IMR-90 (cell line): ENCODE data around the gene CDC42EP2. TPM values are rescaled to one million over a fixed set of nuclear protein-coding genes. Genes with fewer than 3 reads are reported as not detected.

ENCODE experiments used
- ATAC-seq: fragments of 200-7000 bp; cut with Tn5 transposase; 2 replicates; pipeline ENCODE4 v1.9.1; 2020; ENCODE audit warnings: low read depth, mild to moderate bottlenecking, moderate library complexity
- BruUV-seq: library from RNA; stranded (reverse); fragments of 400-500 nt; replicated peaks from 2 replicates; lab custom pipeline; 2021; lab: Mats Ljungman, UMichigan
- CTCF ChIA-PET: fragments of 300-600 bp; formaldehyde crosslinking; extraction: SDS; loops from one replicate; lab custom pipeline; 2021; ENCODE audit warnings: antibody characterized with exemption; lab: Yijun Ruan, JAX
- POLR2A ChIA-PET: fragments of 300-600 bp; sonication (Branson Sonifier 250); formaldehyde crosslinking; loops from one replicate; lab custom pipeline; 2022; ENCODE audit warnings: antibody characterized with exemption; ENCODE audit not compliant: unreplicated experiment; lab: Charles Lee
- DNase-seq: peaks from one replicate; pipeline ENCODE4 v3.0.0; 2013
- H2AFZ ChIP-seq: replicated peaks from 2 replicates; pipeline ENCODE3; 2013; ENCODE audit warnings: low read length, mild to moderate bottlenecking; ENCODE audit not compliant: poor library complexity
- H2AK5ac ChIP-seq: 2 replicates; pipeline ENCODE4 v1.6.1; 2013; ENCODE audit warnings: low read depth, low read length, inconsistent platforms
- H2AK9ac ChIP-seq: replicated peaks from 2 replicates; pipeline ENCODE3; 2013; ENCODE audit warnings: mild to moderate bottlenecking, low read depth, low read length, moderate library complexity; ENCODE audit not compliant: poor library complexity
- H2BK120ac ChIP-seq: 2 replicates; pipeline ENCODE4 v1.6.1; 2013; ENCODE audit warnings: low read depth, low read length, inconsistent platforms
- H2BK15ac ChIP-seq: 3 replicates; pipeline ENCODE4 v1.6.1; 2013; ENCODE audit warnings: low read depth, low read length, inconsistent platforms
- H2BK20ac ChIP-seq: 2 replicates; pipeline ENCODE4 v1.6.1; 2013; ENCODE audit warnings: low read depth, mild to moderate bottlenecking, inconsistent platforms, low read length, moderate library complexity
- H2BK5ac ChIP-seq: 2 replicates; pipeline ENCODE4 v1.6.1; 2013; ENCODE audit warnings: mild to moderate bottlenecking, low read depth, low read length, inconsistent platforms; ENCODE audit not compliant: poor library complexity, severe bottlenecking
- H3K14ac ChIP-seq: replicated peaks from 2 replicates; pipeline ENCODE4 v1.6.1; 2013; ENCODE audit warnings: low read depth, low read length, inconsistent platforms
- H3K18ac ChIP-seq: 2 replicates; pipeline ENCODE4 v1.6.1; 2013; ENCODE audit warnings: low read depth, low read length, control low read depth
- H3K23ac ChIP-seq: 2 replicates; pipeline ENCODE4 v1.6.1; 2013; ENCODE audit warnings: low read depth, low read length, inconsistent platforms
- H3K27ac ChIP-seq: 2 replicates; pipeline ENCODE4 v1.5.1; 2013; ENCODE audit warnings: mild to moderate bottlenecking, control low read depth, low read length; ENCODE audit not compliant: insufficient read depth
- H3K27me3 ChIP-seq: 2 replicates; pipeline ENCODE4 v1.6.1; 2013; ENCODE audit warnings: low read length; ENCODE audit not compliant: control insufficient read depth, insufficient read depth
- H3K36me3 ChIP-seq: 2 replicates; pipeline ENCODE4 v1.6.1; 2013; ENCODE audit warnings: low read length, mixed read lengths; ENCODE audit not compliant: control insufficient read depth, insufficient read depth
- H3K4ac ChIP-seq: 2 replicates; pipeline ENCODE4 v1.6.1; 2013; ENCODE audit warnings: low read depth, low read length, inconsistent platforms
- H3K4me1 ChIP-seq: 2 replicates; pipeline ENCODE4 v1.6.1; 2013; ENCODE audit warnings: low read length, mixed read lengths; ENCODE audit not compliant: control insufficient read depth, insufficient read depth
- H3K4me2 ChIP-seq: 2 replicates; pipeline ENCODE4 v1.6.1; 2013; ENCODE audit warnings: low read depth, mild to moderate bottlenecking, control low read depth, low read length, moderate library complexity
- H3K4me3 ChIP-seq: 2 replicates; pipeline ENCODE4 v1.5.1; 2013; ENCODE audit warnings: low read depth, mild to moderate bottlenecking, control low read depth, low read length, moderate library complexity; ENCODE audit not compliant: insufficient read depth
- H3K56ac ChIP-seq: 2 replicates; pipeline ENCODE4 v1.6.1; 2013; ENCODE audit warnings: low read length, inconsistent platforms; ENCODE audit not compliant: insufficient read depth; ENCODE audit errors: extremely low read depth
- H3K79me1 ChIP-seq, 2 experiments: 2 replicates each; pipeline ENCODE4 v1.6.1; 2013; ENCODE audit warnings: low read length in 2 of 2, inconsistent platforms in 1 of 2, low read depth in 1 of 2
- H3K9ac ChIP-seq: 2 replicates; pipeline ENCODE4 v1.6.1; 2013; ENCODE audit warnings: low read depth, low read length, control low read depth
- H3K9me1 ChIP-seq: 2 replicates; pipeline ENCODE4 v1.6.1; 2013; ENCODE audit warnings: low read length, inconsistent platforms; ENCODE audit not compliant: insufficient read depth
- H3K9me3 ChIP-seq: 2 replicates; pipeline ENCODE4 v1.6.1; 2013; ENCODE audit warnings: low read length; ENCODE audit not compliant: control insufficient read depth, insufficient read depth
- H4K20me1 ChIP-seq: 2 replicates; pipeline ENCODE4 v1.6.1; 2013; ENCODE audit warnings: low read length, inconsistent platforms; ENCODE audit not compliant: insufficient read depth
- H4K5ac ChIP-seq: 2 replicates; pipeline ENCODE4 v1.6.1; 2013; ENCODE audit warnings: mild to moderate bottlenecking, low read depth, low read length, control low read depth
- H4K8ac ChIP-seq, 2 experiments: 2 replicates each; pipeline ENCODE4 v1.6.1; 2013; ENCODE audit warnings: low read depth in 2 of 2, low read length in 2 of 2, control low read depth in 1 of 2, inconsistent platforms in 1 of 2
- H4K91ac ChIP-seq: 2 replicates; pipeline ENCODE4 v1.6.1; 2013; ENCODE audit warnings: low read depth, low read length, inconsistent platforms; ENCODE audit not compliant: insufficient read depth
- CEBPB ChIP-seq: IDR thresholded peaks from 2 replicates; pipeline ENCODE4 v1.6.1; 2012; ENCODE audit warnings: low read depth, low read length, improper control_type of control experiment
- CHD1 ChIP-seq: IDR thresholded peaks from 2 replicates; pipeline ENCODE4 v1.6.1; 2012; ENCODE audit warnings: low read depth, low read length, improper control_type of control experiment
- NFE2L2 ChIP-seq: fragments of 150-350 bp; IDR thresholded peaks from 2 replicates; pipeline ENCODE4 v1.6.1; 2016; ENCODE audit warnings: low read depth, mild to moderate bottlenecking, low read length
- POLR2A ChIP-seq: IDR thresholded peaks from 2 replicates; pipeline ENCODE4 v1.6.1; 2012; ENCODE audit warnings: mild to moderate bottlenecking, low read depth, low read length
- SMC3 ChIP-seq: fragments of 150-350 bp; IDR thresholded peaks from 2 replicates; pipeline ENCODE4 v1.6.1; 2016; ENCODE audit warnings: low read depth, mild to moderate bottlenecking, antibody characterized with exemption, low read length, moderate library complexity
- WGBS, 2 experiments: methylation state at CpG; one replicate each; pipeline versions ENCODE4 v1.1.5 to v1.1.7; 2013; ENCODE audit warnings: missing lambda C conversion rate in 2 of 2; ENCODE audit not compliant: insufficient read length in 1 of 2; ENCODE audit errors: extremely low coverage in 2 of 2; 5-methylcytosine and 5-hydroxymethylcytosine counted together
- dilution Hi-C: fragments of 300-500 bp; cut with HindIII; formaldehyde crosslinking; loops from one replicate; pipeline ENCODE4 v1.14.3; 2018; ENCODE audit warnings: low sequenced_read_pairs; ENCODE audit not compliant: unreplicated experiment
- in situ Hi-C: fragments of 300-500 bp; cut with MboI; formaldehyde crosslinking; loops from 3 replicates; pipeline ENCODE4 v1.14.3; 2019; ENCODE audit warnings: low sequenced_read_pairs, inconsistent platforms, mixed read lengths
- intact Hi-C: fragments of 100-400 bp; cut with micrococcal nuclease; formaldehyde crosslinking; loops from 2 replicates; pipeline ENCODE4 v1.10.0; 2022
- polyA plus RNA-seq, 3 experiments: library from polyadenylated mRNA; depleted of rRNA; stranded (reverse); fragments of >200 nt; gene quantifications; 2 replicates each; pipeline ENCODE4 v1.2.3, GENCODE V29; 2012; ENCODE audit warnings: low replicate concordance in 1 of 3
- total RNA-seq: library from RNA; depleted of rRNA; stranded (reverse); fragments of >200 nt; gene quantifications from 2 replicates; pipeline ENCODE4 v1.2.3, GENCODE V29; 2012
- TF ChIP-seq, protein P1 (sequence below): fragments of 150-350 bp; IDR thresholded peaks from 2 replicates; pipeline ENCODE4 v1.6.1; 2017; ENCODE audit warnings: mild to moderate bottlenecking, antibody characterized with exemption, low read length, low read depth

CDC42EP2 gene
- total and polyA plus RNA-seq, 2 of the 4 experiments (the other 2 are of a cell fraction), result 5.2 to 27.5 TPM

DNA sequence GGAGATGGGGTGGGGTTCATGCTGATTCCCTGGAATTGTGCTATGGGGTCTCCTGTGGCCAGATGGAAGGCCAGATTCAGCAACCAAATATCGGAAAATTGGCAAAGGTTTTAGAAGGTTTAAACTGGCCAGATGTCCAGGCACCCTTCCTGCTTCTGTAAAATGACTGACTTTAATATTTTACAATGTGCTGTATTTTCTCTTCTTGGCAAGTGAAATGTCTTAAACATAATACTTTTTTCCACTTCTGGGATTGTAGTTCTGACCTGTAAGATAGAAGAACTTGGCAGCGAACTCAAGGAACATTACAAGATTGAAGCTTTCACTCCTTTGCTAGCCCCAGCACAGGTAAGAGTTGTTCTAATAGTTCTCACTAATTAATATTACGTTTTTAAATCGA is 35.4 kb upstream of the CDC42EP2 start:
- Histone ChIP-seq H4K91ac (peak overlapping the region; percentile 69), H3K56ac (peak overlapping the region; percentile 44), H2AK5ac (peak overlapping the region; percentile 87), H3K4me2 (peak overlapping the region; percentile 23; the same call in 1 of the 2 replicates), H2BK5ac (peak overlapping the region; percentile 80), H2BK15ac (peak overlapping the region; percentile 94; the same call in 2 of the 3 replicates), H3K79me1 (peaks cover 37 to 55% of the 10 kb centered on the region in 2 experiments), H3K9ac (0 out of 2 replicates have a peak overlapping the region, but pooled peaks have one; percentile 20), H4K5ac (peak overlapping the region; percentile 52; the same call in 1 of the 2 replicates), H2BK20ac (peak overlapping the region; percentile 93), H3K9me1 (peaks cover 15% of the 10 kb centered on the region), H3K27ac (peak overlapping the region; percentile 59), H2AFZ (no peak overlapping the region), H4K8ac (peak overlapping the region; percentile 65 to 74; a peak in 3 of 4 replicates), H3K36me3 (peaks cover 15% of the 10 kb centered on the region), H3K18ac (peak overlapping the region; percentile 39; the same call in 1 of the 2 replicates), H3K9me3 (no peaks in the 10 kb centered on the region), H3K27me3 (no peaks in the 10 kb centered on the region), H3K23ac (peak overlapping the region; percentile 73; the same call in 1 of the 2 replicates), H3K4me1 (peaks cover 23% of the 10 kb centered on the region), H3K14ac (peak overlapping the region; percentile 57), H3K4me3 (no peak overlapping the region), H3K4ac (peak overlapping the region; percentile 94), H4K20me1 (no peaks in the 10 kb centered on the region), H2AK9ac (peak overlapping the region; percentile 21), H2BK120ac (peak overlapping the region; percentile 89)
- dilution Hi-C loops, result no loop called here
- CTCF ChIA-PET, result interaction anchor here (0.6 to 2.0 kb wide), 4 partner anchors 36 to 50 kb away, joined by 3 to 7 read pairs (median 6); no protein-coding TSS in a partner anchor
- DNase-seq, result no peak
- intact Hi-C loops, result no loop called here
- POLR2A ChIA-PET, result interaction anchor here (0.6 kb wide), 1 partner anchor 12 kb away, joined by 3 read pairs; no protein-coding TSS in a partner anchor
- in situ Hi-C loops, result loop anchor here (5.0 kb wide), 1 partner anchor 38 kb away; no protein-coding TSS in a partner anchor
- no CpG with 5 or more reads among the region's 4 CpGs for WGBS, 2 experiments
- BruUV-seq, result no TSS peak
- ATAC-seq, result no peak
- TF ChIP-seq POLR2A (0 out of 2 replicates have a peak, but pooled peaks have one; percentile 55), SMC3 (no peak), NFE2L2 (no peak), CEBPB (no peak), CHD1 (no peak)
- TF ChIP-seq, protein P1, sequence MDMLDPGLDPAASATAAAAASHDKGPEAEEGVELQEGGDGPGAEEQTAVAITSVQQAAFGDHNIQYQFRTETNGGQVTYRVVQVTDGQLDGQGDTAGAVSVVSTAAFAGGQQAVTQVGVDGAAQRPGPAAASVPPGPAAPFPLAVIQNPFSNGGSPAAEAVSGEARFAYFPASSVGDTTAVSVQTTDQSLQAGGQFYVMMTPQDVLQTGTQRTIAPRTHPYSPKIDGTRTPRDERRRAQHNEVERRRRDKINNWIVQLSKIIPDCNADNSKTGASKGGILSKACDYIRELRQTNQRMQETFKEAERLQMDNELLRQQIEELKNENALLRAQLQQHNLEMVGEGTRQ, result no peak
